ENCODE data around the gene SLC10A1.
A peak's percentile ranks its signal among the peaks of the same experiment; 100 is the strongest.
"Not testable (repeated sequence)": the region's sequence is repeated elsewhere in the genome, so short reads cannot be mapped to it uniquely, and the experiment has no call there.

Gene SLC10A1

GRCh38 chr14:69796797-69797500 is at the start of gene SLC10A1:
Gene SLC10A1, minus strand, starts transcription at chr14:69797241. Its CDS starts 86 bp downstream, at chr14:69797155.
- no peak for DNase-seq (ENCODE audit: low read depth, low spot score)

- DNase-seq (ENCODE audit: low read depth, low spot score): no peak
These were observed 48.7 kb upstream of the SLC10A1 start for GRCh38 chr14:69845787-69846186.

GRCh38 chr14:69845050-69845581 is 48.1 kb upstream of the SLC10A1 start:
- DNase-seq (ENCODE audit: low read depth, low spot score): no peak

- DNase-seq (ENCODE audit: low read depth, low spot score): no peak
These were observed 47.1 kb upstream of the SLC10A1 start for GRCh38 chr14:69844171-69844570.

- no peak for DNase-seq (ENCODE audit: low read depth, low spot score)
These were observed 45.8 kb upstream of the SLC10A1 start for GRCh38 chr14:69842686-69843420.

GRCh38 chr14:69841656-69842055 is 44.6 kb upstream of the SLC10A1 start:
- no peak for DNase-seq (ENCODE audit: low read depth, low spot score)

- DNase-seq (ENCODE audit: low read depth, low spot score): no peak
These were observed 42.6 kb upstream of the SLC10A1 start for GRCh38 chr14:69839661-69840060.

GRCh38 chr14:69838881-69839416 is 41.9 kb upstream of the SLC10A1 start:
- DNase-seq (ENCODE audit: low read depth, low spot score): no peak

GRCh38 chr14:69828879-69829278 is 31.8 kb upstream of the SLC10A1 start:
- DNase-seq (ENCODE audit: low read depth, low spot score): no peak

- DNase-seq (ENCODE audit: low read depth, low spot score): no peak
These were observed 31.3 kb upstream of the SLC10A1 start for GRCh38 chr14:69828354-69828753.

- DNase-seq (ENCODE audit: low read depth, low spot score): no peak
These were observed 30.5 kb upstream of the SLC10A1 start for GRCh38 chr14:69827560-69827959.

GRCh38 chr14:69822456-69822855 is 25.4 kb upstream of the SLC10A1 start:
- DNase-seq (ENCODE audit: low read depth, low spot score): no peak

GRCh38 chr14:69820991-69821390 is 23.9 kb upstream of the SLC10A1 start:
- no peak for DNase-seq (ENCODE audit: low read depth, low spot score)

- no peak for DNase-seq (ENCODE audit: low read depth, low spot score)
These were observed 22.6 kb upstream of the SLC10A1 start for GRCh38 chr14:69819607-69820006.

- peak; percentile 39 for DNase-seq (ENCODE audit: low read depth, low spot score)
These were observed 21.7 kb upstream of the SLC10A1 start for GRCh38 chr14:69818758-69819191.

- DNase-seq (ENCODE audit: low read depth, low spot score): no peak
These were observed 19.2 kb upstream of the SLC10A1 start for GRCh38 chr14:69816216-69816615.

GRCh38 chr14:69815556-69815955 is 18.5 kb upstream of the SLC10A1 start:
- DNase-seq (ENCODE audit: low read depth, low spot score): no peak

- DNase-seq (ENCODE audit: low read depth, low spot score): no peak
These were observed 17.4 kb upstream of the SLC10A1 start for GRCh38 chr14:69814397-69814796.

- not testable (repeated sequence) for DNase-seq (ENCODE audit: low read depth, low spot score)
These were observed 16.3 kb upstream of the SLC10A1 start for GRCh38 chr14:69813346-69813745.

GRCh38 chr14:69812711-69813110 is 15.7 kb upstream of the SLC10A1 start:
- no peak for DNase-seq (ENCODE audit: low read depth, low spot score)

GRCh38 chr14:69811868-69812252 is 14.8 kb upstream of the SLC10A1 start:
- no peak for DNase-seq (ENCODE audit: low read depth, low spot score)

GRCh38 chr14:69811227-69811867 is 14.3 kb upstream of the SLC10A1 start:
- no peak for DNase-seq (ENCODE audit: low read depth, low spot score)
